HG03439 (cell line): ENCODE results near the gene SNUPN.
"Not testable (repeated sequence)": the region's sequence is repeated elsewhere in the genome, so short reads cannot be mapped to it uniquely, and the experiment has no call there.

Source experiments
- ATAC-seq: cut with Tn5 transposase; IDR thresholded peaks from one replicate; pipeline ENCODE4 v1.9.1; 2021; ENCODE audit warnings: mild to moderate bottlenecking, moderate library complexity; ENCODE audit not compliant: unreplicated experiment

SNUPN gene

GRCh38 chr15:75637245-75638009 is 11.9 kb upstream of the SNUPN start:
- ATAC-seq = no peak

GRCh38 chr15:75636026-75636425 is 10.5 kb upstream of the SNUPN start:
- ATAC-seq = no peak

- not testable (repeated sequence) for ATAC-seq
Measured at GRCh38 chr15:75633922-75634321, 8.4 kb upstream of the SNUPN start.

- ATAC-seq = no peak
Measured at GRCh38 chr15:75631935-75632334, 6.4 kb upstream of the SNUPN start.

- no peak for ATAC-seq
Measured at GRCh38 chr15:75622505-75622904, 3.0 kb downstream of the SNUPN start.

GRCh38 chr15:75620841-75621391 is 4.6 kb downstream of the SNUPN start:
- no peak for ATAC-seq

GRCh38 chr15:75620058-75620820 is 5.3 kb downstream of the SNUPN start:
- ATAC-seq = no peak

- no peak for ATAC-seq
Measured at GRCh38 chr15:75616766-75617165, 8.8 kb downstream of the SNUPN start.

- no peak for ATAC-seq
Measured at GRCh38 chr15:75606711-75607699, 18.5 kb downstream of the SNUPN start.

- no peak for ATAC-seq
Measured at GRCh38 chr15:75606026-75606425, 19.5 kb downstream of the SNUPN start.

- no peak for ATAC-seq
Measured at GRCh38 chr15:75599401-75599800, 26.1 kb downstream of the SNUPN start.

- no peak for ATAC-seq
Measured at GRCh38 chr15:75598361-75598760, 27.2 kb downstream of the SNUPN start.

- no peak for ATAC-seq
Measured at GRCh38 chr15:75597667-75598341, 27.7 kb downstream of the SNUPN start.

GRCh38 chr15:75596703-75597345 is 28.7 kb downstream of the SNUPN start:
- ATAC-seq = no peak

- ATAC-seq = no peak
Measured at GRCh38 chr15:75594276-75594675, 31.2 kb downstream of the SNUPN start.

- no peak for ATAC-seq
Measured at GRCh38 chr15:75591655-75592364, 33.7 kb downstream of the SNUPN start.

GRCh38 chr15:75590239-75590638 is 35.3 kb downstream of the SNUPN start:
- no peak for ATAC-seq

- no peak for ATAC-seq
Measured at GRCh38 chr15:75589071-75589470, 36.5 kb downstream of the SNUPN start.

GRCh38 chr15:75586422-75586821 is 39.1 kb downstream of the SNUPN start:
- not testable (repeated sequence) for ATAC-seq
